Activated T-cell treated with anti-CD3 and anti-CD28 coated beads, Interleukin-2, amount 50 U/mL, for 72 hours (primary cell): ENCODE measurements around the gene ANXA1. TPM values are rescaled to one million over a fixed set of nuclear protein-coding genes. Genes with fewer than 3 reads are reported as not detected.
"Not testable (repeated sequence)": the region's sequence is repeated elsewhere in the genome, so short reads cannot be mapped to it uniquely, and the experiment has no call there.

Experiments
- ATAC-seq, 2 donors: fragments of 150-1000 bp; cut with Tn5 transposase; replicated peaks in 1 of 2; 2 replicates each; pipeline ENCODE4 v1.10.0; 2021; ENCODE audit warnings: moderate library complexity in 2 of 2, mild to moderate bottlenecking in 1 of 2
- DNase-seq, 2 donors: peaks; one replicate each; pipeline ENCODE4 v3.0.0; 2021 to 2022; ENCODE audit warnings: mixed read lengths in 1 of 2
- H3K27ac Mint-ChIP-seq: one replicate; pipeline ENCODE4 v1.8.0; 2022; ENCODE audit warnings: mild to moderate bottlenecking, moderate library complexity, mixed read lengths
- H3K27me3 Mint-ChIP-seq: one replicate; pipeline ENCODE4 v1.8.0; 2022; ENCODE audit warnings: low read depth, mixed read lengths
- H3K36me3 Mint-ChIP-seq, 2 donors: one replicate each; pipeline ENCODE4 v1.8.0; 2022; ENCODE audit warnings: mixed read lengths in 2 of 2, mild to moderate bottlenecking in 1 of 2; ENCODE audit not compliant: insufficient read depth in 2 of 2
- H3K4me1 Mint-ChIP-seq: one replicate; pipeline ENCODE4 v1.8.0; 2022; ENCODE audit warnings: low read depth, mixed read lengths
- H3K4me3 Mint-ChIP-seq, 2 donors: one replicate each; pipeline ENCODE4 v1.8.0; 2022; ENCODE audit warnings: mild to moderate bottlenecking in 2 of 2, mixed read lengths in 2 of 2, moderate library complexity in 2 of 2
- H3K9me3 Mint-ChIP-seq, 2 donors: one replicate each; pipeline ENCODE4 v1.8.0; 2022; ENCODE audit warnings: mixed read lengths in 2 of 2
- total RNA-seq, 2 donors: library from RNA; stranded (reverse); gene quantifications; one replicate each; pipeline ENCODE4 v1.2.3, GENCODE V29; 2022

ANXA1 gene, protein sequence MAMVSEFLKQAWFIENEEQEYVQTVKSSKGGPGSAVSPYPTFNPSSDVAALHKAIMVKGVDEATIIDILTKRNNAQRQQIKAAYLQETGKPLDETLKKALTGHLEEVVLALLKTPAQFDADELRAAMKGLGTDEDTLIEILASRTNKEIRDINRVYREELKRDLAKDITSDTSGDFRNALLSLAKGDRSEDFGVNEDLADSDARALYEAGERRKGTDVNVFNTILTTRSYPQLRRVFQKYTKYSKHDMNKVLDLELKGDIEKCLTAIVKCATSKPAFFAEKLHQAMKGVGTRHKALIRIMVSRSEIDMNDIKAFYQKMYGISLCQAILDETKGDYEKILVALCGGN
- total RNA-seq = 10 to 100 TPM; 16.7 to 51.1 TPM

DNA sequence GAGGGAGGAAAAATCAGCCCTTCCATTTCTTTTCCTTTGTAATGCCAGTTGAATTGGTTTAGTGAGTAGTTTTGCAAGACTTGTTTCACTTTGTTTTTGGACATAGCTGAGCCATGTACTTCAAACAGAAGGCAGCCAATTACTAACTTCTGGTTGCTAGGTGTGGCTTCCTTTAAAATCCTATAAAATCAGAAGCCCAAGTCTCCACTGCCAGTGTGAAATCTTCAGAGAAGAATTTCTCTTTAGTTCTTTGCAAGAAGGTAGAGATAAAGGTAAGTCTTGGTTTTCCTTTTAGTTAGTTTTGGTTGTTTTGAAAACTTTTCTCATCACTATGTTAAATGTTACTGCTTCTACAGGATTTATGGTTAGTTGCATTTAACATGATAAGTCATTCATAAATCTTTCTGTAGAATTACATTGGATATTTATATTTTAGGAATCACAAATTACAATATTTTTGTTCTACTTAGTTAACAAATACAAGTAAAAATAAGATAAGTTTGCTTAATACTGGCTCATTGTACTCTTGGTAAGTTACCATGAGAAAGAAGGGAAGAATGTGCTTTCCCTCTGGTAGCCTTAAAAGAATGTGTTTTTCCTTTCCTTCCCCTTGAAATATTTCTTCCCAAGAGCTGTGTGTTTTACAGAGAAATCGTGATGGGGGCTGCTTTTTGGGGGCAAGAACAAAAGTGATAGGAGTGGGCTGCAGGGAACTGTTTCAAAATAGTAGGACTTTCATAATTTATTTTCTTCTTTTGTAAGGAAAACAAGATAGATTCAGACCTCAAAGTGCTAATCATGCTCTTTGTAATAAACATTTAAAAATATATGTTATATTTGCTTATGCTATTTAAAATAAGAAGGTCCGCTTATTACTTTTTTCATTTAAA is at the start of gene ANXA1:
TSS of gene ANXA1 (plus strand) at position 213 of the 890 bp plus-strand sequence. CDS start 6,671 bp downstream, outside the sequence.
- DNase-seq (no peak), ATAC-seq (no peak)
- peak within 1 kb of the TSS; percentile 84 for H3K27ac Mint-ChIP-seq
- no peaks in the 10 kb centered on the region for H3K27me3 Mint-ChIP-seq
- H3K4me3 Mint-ChIP-seq = peak within 1 kb of the TSS; percentile 83 to 90
- no peaks in the 10 kb centered on the region for H3K9me3 Mint-ChIP-seq
- H3K4me1 Mint-ChIP-seq = peaks cover 88% of the 10 kb centered on the region
- H3K36me3 Mint-ChIP-seq = no peaks in the 10 kb centered on the region

DNA sequence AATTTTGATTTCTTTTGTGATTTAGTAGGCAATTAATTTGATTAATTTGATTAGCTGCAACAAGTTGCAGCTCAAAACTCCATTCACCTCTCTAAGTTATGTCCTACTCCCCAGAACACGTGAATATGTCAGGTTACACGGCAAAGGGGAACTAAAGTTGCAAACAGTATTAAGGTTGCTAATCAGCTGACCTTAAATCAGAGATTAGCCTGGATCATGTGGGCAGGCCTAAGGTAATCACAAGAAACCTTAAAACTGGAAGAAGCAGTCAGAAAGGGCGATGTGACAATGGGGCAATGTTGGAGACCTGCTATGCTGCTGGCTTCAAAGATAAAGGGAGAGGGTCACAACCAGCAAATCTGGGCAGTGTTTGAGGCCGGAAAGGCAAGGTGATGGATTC is 47.3 kb upstream of the ANXA1 start:
- Mint-ChIP-seq H3K36me3 (no peaks in the 10 kb centered on the region), H3K4me3 (no peak overlapping the region), H3K4me1 (no peaks in the 10 kb centered on the region), H3K27me3 (peaks cover 7% of the 10 kb centered on the region), H3K27ac (no peak overlapping the region), H3K9me3 (no peaks in the 10 kb centered on the region)
- ATAC-seq (no peak), DNase-seq (no peak)

DNA sequence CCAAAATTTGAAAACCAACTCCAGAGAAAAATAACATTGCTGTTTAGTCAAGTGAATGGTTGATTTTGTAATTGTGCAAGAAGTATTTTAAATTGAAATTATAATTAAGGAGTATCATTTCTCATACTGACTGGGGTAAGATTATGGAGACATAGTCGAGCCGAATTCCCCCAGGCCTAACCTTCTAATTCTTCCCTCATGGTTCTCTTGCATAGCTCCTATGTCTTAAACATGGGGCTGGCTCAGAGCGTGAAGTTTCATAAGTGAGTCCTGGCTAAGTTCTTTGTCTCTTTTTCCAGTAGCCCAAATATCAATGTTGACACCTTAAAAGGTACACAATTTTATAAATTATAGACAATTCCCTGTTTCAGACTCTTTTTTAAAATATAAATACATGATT is 46.7 kb upstream of the ANXA1 start:
- DNase-seq (no peak), ATAC-seq (no peak)
- Mint-ChIP-seq H3K27me3 (peaks cover 5% of the 10 kb centered on the region), H3K4me3 (no peak overlapping the region), H3K4me1 (no peaks in the 10 kb centered on the region), H3K9me3 (no peaks in the 10 kb centered on the region), H3K36me3 (no peaks in the 10 kb centered on the region), H3K27ac (no peak overlapping the region)

DNA sequence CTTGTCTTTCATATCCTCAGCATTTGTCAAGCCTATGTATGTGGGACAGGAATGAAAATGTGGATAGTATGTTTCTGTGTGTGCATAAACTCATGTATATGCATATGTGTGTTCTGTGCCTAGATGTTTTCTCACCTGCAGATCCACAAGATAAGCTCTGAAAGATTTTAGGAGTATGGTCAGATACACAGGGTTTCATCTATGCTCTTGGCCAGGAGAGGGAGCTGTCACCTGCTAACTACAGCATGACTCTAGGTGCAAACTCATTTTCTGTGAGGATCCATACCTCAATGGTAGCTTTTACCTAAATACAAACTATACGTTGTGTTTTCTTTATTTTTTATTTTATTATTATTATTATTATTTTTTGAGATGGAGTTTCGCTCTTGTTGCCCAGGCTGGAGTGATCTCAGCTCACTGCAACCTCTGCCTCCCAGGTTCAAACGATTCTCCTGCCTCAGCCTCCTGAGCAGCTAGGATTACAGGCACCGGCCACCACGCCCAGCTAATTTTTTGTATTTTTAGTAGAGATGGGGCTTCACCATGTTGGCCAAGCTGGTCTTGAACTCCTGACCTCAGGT is 44.1 kb upstream of the ANXA1 start:
- DNase-seq (peak; percentile 49 to 61), ATAC-seq (peak; percentile 83 to 89)
- H3K4me3 Mint-ChIP-seq, H3K27ac Mint-ChIP-seq, H3K27me3 Mint-ChIP-seq, H3K36me3 Mint-ChIP-seq, H3K4me1 Mint-ChIP-seq, H3K9me3 Mint-ChIP-seq: not testable (repeated sequence)

DNA sequence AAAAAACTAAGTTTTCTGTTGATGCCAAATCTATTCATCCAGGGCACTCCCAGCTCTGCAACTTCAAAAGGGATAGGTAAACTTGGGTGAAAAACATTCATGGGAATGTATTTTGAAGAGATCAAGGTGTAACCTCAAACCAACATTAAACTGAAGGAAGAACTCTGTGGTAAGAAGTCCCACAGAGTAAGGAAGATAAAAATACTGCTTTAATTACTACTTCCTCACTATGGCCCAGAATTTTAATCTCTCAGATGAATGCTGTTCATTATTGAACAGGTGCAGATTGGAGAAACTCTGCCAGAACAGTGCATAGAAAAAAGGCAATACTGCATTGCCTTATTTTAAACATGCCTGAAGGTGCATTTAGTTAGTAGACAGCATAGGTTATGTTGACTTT is 37.6 kb upstream of the ANXA1 start:
- H3K27ac Mint-ChIP-seq = no peak overlapping the region
- H3K36me3 Mint-ChIP-seq = peaks cover 0 to 2% of the 10 kb centered on the region in 2 donors
- no peaks in the 10 kb centered on the region for H3K9me3 Mint-ChIP-seq
- no peaks in the 10 kb centered on the region for H3K27me3 Mint-ChIP-seq
- DNase-seq = no peak
- H3K4me3 Mint-ChIP-seq = no peak overlapping the region
- peaks cover 51% of the 10 kb centered on the region for H3K4me1 Mint-ChIP-seq
- no peak for ATAC-seq

DNA sequence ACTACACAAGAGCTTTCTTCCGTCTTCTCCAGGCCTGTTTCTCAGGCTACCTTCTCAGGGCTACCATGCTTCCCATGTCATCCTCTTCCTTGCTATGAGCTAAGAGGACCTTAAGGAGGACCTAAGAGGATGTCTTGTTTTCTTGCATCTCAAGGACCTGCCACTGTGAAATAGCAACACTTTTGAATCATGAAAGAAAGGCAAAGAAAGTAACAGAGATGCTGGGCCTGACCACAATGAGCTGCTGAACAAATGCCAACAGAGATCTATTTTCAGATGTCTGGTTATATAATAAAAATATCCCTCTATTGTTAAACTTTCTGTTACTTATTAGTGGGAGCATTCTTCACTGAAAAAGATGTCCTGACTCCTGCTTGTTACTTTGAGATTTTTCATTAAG is 36.7 kb upstream of the ANXA1 start:
- Mint-ChIP-seq H3K4me3 (no peak overlapping the region), H3K9me3 (no peaks in the 10 kb centered on the region), H3K4me1 (peaks cover 51% of the 10 kb centered on the region), H3K27ac (no peak overlapping the region), H3K36me3 (peaks cover 0 to 2% of the 10 kb centered on the region in 2 donors), H3K27me3 (no peaks in the 10 kb centered on the region)
- no peak for DNase-seq
- ATAC-seq = no peak

DNA sequence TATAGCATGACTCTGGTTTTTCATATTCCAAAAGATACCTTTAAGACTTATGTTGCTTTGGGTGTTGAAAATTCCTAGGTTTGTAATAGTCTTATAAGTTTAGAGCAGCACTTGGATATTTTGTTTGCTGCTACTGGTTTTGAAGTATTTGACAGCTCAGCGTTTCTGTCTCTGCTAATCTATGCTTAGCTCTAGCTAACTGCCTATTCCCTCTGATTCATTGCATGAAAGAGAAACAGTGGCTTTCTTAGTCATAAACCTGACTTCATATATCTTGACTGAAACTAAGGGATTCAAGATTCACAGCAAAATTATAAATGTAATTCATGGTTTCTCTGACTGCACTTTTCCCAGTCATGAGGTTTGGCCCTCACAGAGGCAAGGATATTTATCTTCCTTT is 35.6 kb upstream of the ANXA1 start:
- Mint-ChIP-seq H3K4me3 (peak overlapping the region; percentile 57 to 76), H3K27ac (peak overlapping the region; percentile 86), H3K27me3 (no peaks in the 10 kb centered on the region), H3K4me1 (peaks cover 51% of the 10 kb centered on the region), H3K36me3 (peaks cover 0 to 2% of the 10 kb centered on the region in 2 donors), H3K9me3 (no peaks in the 10 kb centered on the region)
- DNase-seq (peak in 1 of 2 donors; percentile 29), ATAC-seq (peak; percentile 98 to 99)

DNA sequence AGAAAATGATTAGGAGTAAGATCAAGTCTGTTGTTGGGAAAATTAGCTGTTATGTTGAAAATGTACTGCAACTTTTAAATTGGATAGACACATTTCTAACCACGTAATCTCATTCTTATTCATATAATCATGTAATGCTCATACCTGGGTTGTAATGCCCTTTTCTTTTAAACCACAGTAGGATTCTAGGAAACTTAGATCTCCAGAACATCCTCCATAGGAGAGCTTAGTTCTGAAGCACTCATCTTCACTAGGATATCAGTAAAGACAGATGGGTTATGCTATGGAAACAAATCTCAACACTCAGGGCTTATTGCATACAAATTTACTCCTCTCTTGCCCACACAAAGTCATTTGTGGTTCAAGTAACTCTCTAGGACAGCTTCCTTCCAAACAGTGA is 34.8 kb upstream of the ANXA1 start:
- DNase-seq = no peak
- Mint-ChIP-seq H3K27ac (peak overlapping the region; percentile 86), H3K9me3 (no peaks in the 10 kb centered on the region), H3K4me3 (peak overlapping the region; percentile 57 to 76), H3K27me3 (no peaks in the 10 kb centered on the region), H3K4me1 (peaks cover 57% of the 10 kb centered on the region), H3K36me3 (peaks cover 0 to 2% of the 10 kb centered on the region in 2 donors)
- ATAC-seq = peak; percentile 42 to 45

DNA sequence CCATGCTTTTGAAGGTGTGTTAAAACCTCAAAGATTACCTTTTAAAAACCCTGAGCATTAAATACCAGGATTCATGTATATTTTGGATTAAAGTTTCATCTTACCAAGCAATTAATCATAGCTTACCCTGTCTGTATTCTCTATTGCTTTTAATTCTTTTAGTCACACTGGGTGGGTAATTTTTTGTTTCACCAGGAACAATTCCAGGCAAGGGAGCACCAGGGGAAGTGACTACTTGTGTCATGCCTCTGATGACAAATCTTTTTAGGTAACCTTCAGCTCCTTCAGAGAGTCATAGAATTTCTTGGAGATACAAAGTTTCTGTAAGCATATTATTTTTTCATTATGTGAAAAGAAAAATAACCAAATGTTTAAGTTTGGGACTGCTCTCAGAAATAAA is 33.4 kb upstream of the ANXA1 start:
- Mint-ChIP-seq H3K9me3 (no peaks in the 10 kb centered on the region), H3K4me1 (peaks cover 57% of the 10 kb centered on the region), H3K27me3 (no peaks in the 10 kb centered on the region), H3K27ac (no peak overlapping the region), H3K36me3 (peaks cover 0 to 2% of the 10 kb centered on the region in 2 donors), H3K4me3 (no peak overlapping the region)
- ATAC-seq = no peak
- no peak for DNase-seq

DNA sequence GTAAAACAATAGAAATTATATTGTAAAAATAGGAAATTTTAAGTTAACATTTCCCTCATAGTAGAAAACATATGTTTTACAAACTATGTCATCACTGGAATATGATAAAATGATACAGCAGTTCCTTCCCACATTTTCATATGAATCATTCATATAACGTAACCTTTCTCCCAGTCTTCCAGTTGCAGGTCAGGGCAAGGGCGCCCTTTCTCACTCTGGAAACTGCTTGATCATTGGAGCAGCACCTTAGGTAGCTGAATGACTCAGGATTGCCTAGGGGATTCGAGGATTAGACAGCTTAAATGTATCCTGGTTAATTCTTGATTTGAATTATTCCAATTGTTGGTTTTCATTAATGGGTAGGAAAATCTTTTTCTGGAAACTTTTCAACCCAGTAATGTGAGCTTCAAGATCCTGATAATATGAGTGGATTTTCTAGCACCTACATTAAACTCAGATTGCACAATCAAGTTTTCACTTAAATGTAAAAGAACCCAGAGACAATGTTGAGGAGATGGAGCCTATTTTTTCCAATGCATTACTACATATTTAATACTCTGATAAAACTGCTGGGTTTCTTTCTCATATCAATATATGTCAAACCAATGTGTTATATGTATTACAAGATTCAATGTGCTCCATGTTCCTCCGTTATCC is 32.6 kb upstream of the ANXA1 start:
- no peaks in the 10 kb centered on the region for H3K27me3 Mint-ChIP-seq
- H3K4me3 Mint-ChIP-seq = no peak overlapping the region
- no peak for DNase-seq
- H3K9me3 Mint-ChIP-seq = no peaks in the 10 kb centered on the region
- ATAC-seq = no peak
- no peak overlapping the region for H3K27ac Mint-ChIP-seq
- no peaks in the 10 kb centered on the region for H3K36me3 Mint-ChIP-seq
- H3K4me1 Mint-ChIP-seq = peaks cover 50% of the 10 kb centered on the region

DNA sequence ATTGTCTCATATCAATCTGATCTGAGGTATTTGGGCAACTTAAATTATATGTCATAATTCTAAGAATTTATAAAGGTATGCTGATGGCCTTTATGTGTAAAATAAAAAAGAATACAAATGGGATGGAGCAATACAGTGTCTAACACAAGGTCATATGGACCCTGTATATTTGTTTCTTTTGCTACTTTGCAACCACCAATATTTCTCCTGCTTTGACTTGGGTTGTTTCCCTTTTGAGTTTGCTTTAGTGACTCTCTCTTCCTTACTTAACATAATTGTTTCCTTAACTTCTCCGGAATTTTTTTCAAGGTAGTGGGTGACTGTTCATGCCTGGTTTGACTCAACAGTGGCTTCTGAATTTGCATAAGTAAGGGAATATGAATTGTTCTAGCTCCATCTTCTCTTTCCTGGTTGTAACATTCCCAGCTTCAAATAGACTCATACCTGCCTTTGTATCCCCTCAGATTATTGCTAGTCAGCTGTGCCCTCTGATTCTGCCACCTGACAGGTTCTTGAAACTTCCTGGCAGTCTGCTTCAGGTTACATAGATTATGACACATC is 30.2 kb upstream of the ANXA1 start:
- DNase-seq (no peak), ATAC-seq (peak in 1 of 2 donors; percentile 52)
- H3K9me3 Mint-ChIP-seq = no peaks in the 10 kb centered on the region
- H3K4me1 Mint-ChIP-seq = peaks cover 26% of the 10 kb centered on the region
- H3K36me3 Mint-ChIP-seq = no peaks in the 10 kb centered on the region
- no peak overlapping the region for H3K27ac Mint-ChIP-seq
- no peaks in the 10 kb centered on the region for H3K27me3 Mint-ChIP-seq
- no peak overlapping the region for H3K4me3 Mint-ChIP-seq

DNA sequence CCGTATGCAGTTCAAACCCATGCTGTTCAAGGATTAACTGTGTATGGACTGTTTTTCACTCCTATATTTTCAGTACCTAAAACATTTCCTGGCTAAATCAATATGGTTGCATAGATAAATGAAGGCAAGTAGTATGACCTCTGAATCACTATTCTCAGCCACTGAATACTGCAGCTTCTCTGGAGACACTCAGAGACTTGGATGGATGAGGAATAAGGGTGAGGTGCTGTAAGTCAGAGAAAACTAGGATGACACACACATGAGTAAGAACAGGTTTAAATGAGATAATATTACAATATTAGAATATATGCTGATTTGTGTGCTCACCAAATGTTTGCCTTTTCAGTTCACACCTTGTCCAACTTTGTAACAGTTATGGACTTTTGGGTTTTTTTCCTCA is 26.0 kb upstream of the ANXA1 start:
- ATAC-seq (no peak), DNase-seq (no peak)
- Mint-ChIP-seq H3K27ac (no peak overlapping the region), H3K4me3 (no peak overlapping the region), H3K4me1 (peaks cover 7% of the 10 kb centered on the region), H3K27me3 (no peaks in the 10 kb centered on the region), H3K9me3 (no peaks in the 10 kb centered on the region), H3K36me3 (no peaks in the 10 kb centered on the region)
